Measurements from ENCODE around the gene SPTSSA. TPM values are rescaled to one million over a fixed set of nuclear protein-coding genes. Genes with fewer than 3 reads are reported as not detected.
"Not testable (repeated sequence)": the region's sequence is repeated elsewhere in the genome, so short reads cannot be mapped to it uniquely, and the experiment has no call there.

Gene SPTSSA, protein sequence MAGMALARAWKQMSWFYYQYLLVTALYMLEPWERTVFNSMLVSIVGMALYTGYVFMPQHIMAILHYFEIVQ
- 14.7 and 15.5 TPM in 2 replicates for total RNA-seq (2012; rRNA removed)

- Histone ChIP-seq H3K9me3 (replicated peaks; ENCODE audit: low read length) (no peaks in the 10 kb centered on the region), H3K27me3 (ENCODE audit: control insufficient read depth, insufficient read depth, low read length) (no peaks in the 10 kb centered on the region), H3K4me3 (ENCODE audit: low read length) (peak within 1 kb of the TSS; percentile 78), H3K4me1 (ENCODE audit: control insufficient read depth, insufficient read depth, low read length) (peaks cover 27% of the 10 kb centered on the region), H3K36me3 (ENCODE audit: insufficient read depth, low read length) (no peaks in the 10 kb centered on the region), H3K9ac (ENCODE audit: low read depth, low read length) (peak within 1 kb of the TSS; percentile 89), H3K4me2 (ENCODE audit: low read length) (peak within 1 kb of the TSS; percentile 91)
Observed at GRCh38 chr14:34462132-34462893, at the start of gene SPTSSA. SPTSSA (minus strand) TSS chr14:34462240; CDS start chr14:34462207, 33 bp downstream.

DNA sequence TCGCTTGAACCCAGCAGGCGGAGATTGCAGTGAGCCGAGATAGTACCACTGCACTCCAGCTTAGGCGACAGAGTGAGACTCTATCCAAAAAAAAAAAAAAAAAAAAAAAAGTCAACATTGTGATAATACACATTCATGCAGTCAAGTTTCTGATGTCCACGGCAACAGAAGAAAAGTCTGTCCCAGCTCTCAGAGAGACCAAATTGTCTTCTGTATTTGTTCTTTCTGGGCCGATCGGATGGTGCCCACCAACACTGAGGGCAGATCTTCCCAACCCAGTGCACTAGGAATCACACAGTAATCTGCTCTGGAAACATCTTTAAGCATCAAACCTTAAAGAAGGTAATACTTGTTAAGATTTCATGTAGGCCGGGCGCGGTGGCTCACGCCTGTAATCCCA, 45.8 kb upstream of the SPTSSA start:
- Histone ChIP-seq H3K36me3 (ENCODE audit: insufficient read depth, low read length) (no peaks in the 10 kb centered on the region), H3K9ac (ENCODE audit: low read depth, low read length) (no peak overlapping the region), H3K4me1 (ENCODE audit: control insufficient read depth, insufficient read depth, low read length) (peaks cover 6% of the 10 kb centered on the region), H3K4me2 (ENCODE audit: low read length) (no peak overlapping the region), H3K4me3 (ENCODE audit: low read length) (no peak overlapping the region), H3K27me3 (ENCODE audit: control insufficient read depth, insufficient read depth, low read length) (no peaks in the 10 kb centered on the region), H3K9me3 (replicated peaks; ENCODE audit: low read length) (no peaks in the 10 kb centered on the region)

- H3K4me3 ChIP-seq (ENCODE audit: low read length) = no peak overlapping the region
- H3K9me3 ChIP-seq (replicated peaks; ENCODE audit: low read length) = no peaks in the 10 kb centered on the region
- no peak overlapping the region for H3K9ac ChIP-seq (ENCODE audit: low read depth, low read length)
- H3K4me1 ChIP-seq (ENCODE audit: control insufficient read depth, insufficient read depth, low read length) = peaks cover 10% of the 10 kb centered on the region
- no peaks in the 10 kb centered on the region for H3K27me3 ChIP-seq (ENCODE audit: control insufficient read depth, insufficient read depth, low read length)
- no peaks in the 10 kb centered on the region for H3K36me3 ChIP-seq (ENCODE audit: insufficient read depth, low read length)
- no peak overlapping the region for H3K4me2 ChIP-seq (ENCODE audit: low read length)
Observed at GRCh38 chr14:34507459-34507858, 45.4 kb upstream of the SPTSSA start.

DNA sequence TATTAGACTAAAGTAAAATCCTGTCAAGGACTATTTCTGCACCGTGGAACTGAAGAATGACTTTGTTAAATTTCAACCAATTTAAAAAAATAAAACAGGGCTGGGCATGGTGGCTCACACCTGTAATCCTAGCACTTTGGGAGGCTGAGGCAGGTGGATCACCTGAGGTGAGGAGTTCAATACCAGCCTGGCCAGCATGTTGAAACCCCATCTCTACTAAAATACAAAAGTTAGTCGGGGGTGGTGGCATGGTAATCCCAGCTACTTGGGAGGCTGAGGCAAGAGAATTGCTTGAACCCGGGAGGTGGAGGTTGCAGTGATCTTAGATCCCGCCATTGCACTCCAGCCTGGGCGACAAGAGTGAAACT, 43.1 kb upstream of the SPTSSA start:
- H3K4me3 ChIP-seq (ENCODE audit: low read length); H3K36me3 ChIP-seq (ENCODE audit: insufficient read depth, low read length); H3K9me3 ChIP-seq (replicated peaks; ENCODE audit: low read length); H3K4me2 ChIP-seq (ENCODE audit: low read length); H3K27me3 ChIP-seq (ENCODE audit: control insufficient read depth, insufficient read depth, low read length); H3K9ac ChIP-seq (ENCODE audit: low read depth, low read length): not testable (repeated sequence)
- H3K4me1 ChIP-seq (ENCODE audit: control insufficient read depth, insufficient read depth, low read length) = peaks cover 18% of the 10 kb centered on the region

DNA sequence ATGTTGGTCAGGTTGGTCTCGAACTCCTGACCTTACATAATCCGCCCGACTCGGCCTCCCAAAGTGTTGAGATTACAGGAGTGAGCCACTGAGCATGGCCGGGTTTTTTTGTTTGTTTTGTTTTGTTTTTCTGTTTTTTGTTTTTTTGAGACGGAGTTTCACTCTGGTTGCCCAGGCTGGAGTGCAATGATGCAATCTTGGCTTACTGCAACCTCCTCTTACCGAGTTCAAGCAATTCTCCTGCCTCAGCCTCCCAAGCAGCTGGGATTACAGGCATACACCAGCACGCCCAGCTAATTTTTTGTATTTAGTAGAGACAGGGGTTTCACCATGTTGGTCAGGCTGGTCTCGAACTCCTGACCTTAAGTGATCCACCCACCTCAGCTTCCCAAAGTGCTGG, 42.0 kb upstream of the SPTSSA start:
- not testable (repeated sequence) for H3K4me3 ChIP-seq (ENCODE audit: low read length); H3K9ac ChIP-seq (ENCODE audit: low read depth, low read length)

DNA sequence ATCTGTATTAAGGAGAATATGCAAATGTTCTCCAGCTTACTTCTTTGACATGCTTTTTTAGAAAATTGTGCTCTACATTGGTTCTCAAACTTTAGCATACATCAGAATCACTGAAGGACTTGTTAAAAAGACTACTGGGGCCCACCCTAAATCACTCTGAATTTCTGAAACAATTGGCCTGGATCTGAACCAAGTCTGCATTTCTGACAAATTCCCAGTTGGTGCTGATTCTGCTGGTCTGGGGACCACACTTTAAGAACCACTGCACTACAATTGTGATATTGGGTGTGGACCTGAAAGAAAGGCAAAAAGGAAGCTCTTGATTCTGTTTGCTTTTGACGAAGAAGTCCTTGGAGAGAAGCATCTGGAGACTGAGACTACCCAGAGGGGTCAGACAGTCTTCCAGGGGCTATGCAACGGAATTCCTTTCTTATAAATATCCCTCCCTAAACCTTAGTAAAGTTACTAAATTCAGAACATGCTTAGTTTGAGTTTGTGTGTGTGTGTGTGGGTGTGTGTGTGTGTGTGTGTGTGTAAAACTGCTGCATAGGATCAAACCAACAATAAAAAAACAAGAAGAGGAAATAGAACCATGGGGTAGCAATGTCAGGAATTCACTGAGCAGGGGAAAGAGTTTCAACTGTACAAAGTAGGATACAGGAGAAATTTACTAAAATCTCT, 40.6 kb upstream of the SPTSSA start:
- H3K4me3 ChIP-seq (ENCODE audit: low read length) = no peak overlapping the region
- no peaks in the 10 kb centered on the region for H3K27me3 ChIP-seq (ENCODE audit: control insufficient read depth, insufficient read depth, low read length)
- H3K36me3 ChIP-seq (ENCODE audit: insufficient read depth, low read length) = no peaks in the 10 kb centered on the region
- H3K4me2 ChIP-seq (ENCODE audit: low read length) = peak overlapping the region; percentile 14
- H3K9me3 ChIP-seq (replicated peaks; ENCODE audit: low read length) = no peaks in the 10 kb centered on the region
- no peak overlapping the region for H3K9ac ChIP-seq (ENCODE audit: low read depth, low read length)
- H3K4me1 ChIP-seq (ENCODE audit: control insufficient read depth, insufficient read depth, low read length) = peaks cover 23% of the 10 kb centered on the region

More for the DNA sequence above, 42.0 kb upstream of the SPTSSA start:
- H3K4me2 ChIP-seq (ENCODE audit: low read length); H3K27me3 ChIP-seq (ENCODE audit: control insufficient read depth, insufficient read depth, low read length); H3K36me3 ChIP-seq (ENCODE audit: insufficient read depth, low read length); H3K9me3 ChIP-seq (replicated peaks; ENCODE audit: low read length): not testable (repeated sequence)
- H3K4me1 ChIP-seq (ENCODE audit: control insufficient read depth, insufficient read depth, low read length) = peaks cover 18% of the 10 kb centered on the region

DNA sequence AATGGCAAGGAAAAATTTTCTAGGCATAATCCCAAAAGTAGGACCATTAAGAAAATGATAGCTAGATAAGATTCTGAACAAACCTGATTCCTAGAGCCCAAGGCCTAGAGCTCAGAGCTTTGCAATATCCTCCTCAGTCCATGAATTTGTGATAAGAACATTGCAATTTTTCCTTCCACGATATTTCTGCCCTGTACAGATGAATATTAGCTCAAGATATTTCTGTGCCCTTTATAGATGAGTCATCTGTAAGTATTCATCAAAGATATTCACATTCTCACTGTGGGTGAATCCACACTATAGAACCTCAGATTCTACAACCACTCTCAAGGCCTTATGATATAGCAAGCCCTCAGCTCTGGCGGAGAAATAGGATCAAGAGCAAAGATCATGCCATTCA, 40.0 kb upstream of the SPTSSA start:
- H3K4me1 ChIP-seq (ENCODE audit: control insufficient read depth, insufficient read depth, low read length) = peaks cover 30% of the 10 kb centered on the region
- no peaks in the 10 kb centered on the region for H3K36me3 ChIP-seq (ENCODE audit: insufficient read depth, low read length)
- H3K27me3 ChIP-seq (ENCODE audit: control insufficient read depth, insufficient read depth, low read length) = no peaks in the 10 kb centered on the region
- no peaks in the 10 kb centered on the region for H3K9me3 ChIP-seq (replicated peaks; ENCODE audit: low read length)
- no peak overlapping the region for H3K4me3 ChIP-seq (ENCODE audit: low read length)
- H3K9ac ChIP-seq (ENCODE audit: low read depth, low read length) = no peak overlapping the region
- H3K4me2 ChIP-seq (ENCODE audit: low read length) = peak overlapping the region; percentile 14

GRCh38 chr14:34501004-34501580, 39.1 kb upstream of the SPTSSA start:
- Histone ChIP-seq H3K4me1 (ENCODE audit: control insufficient read depth, insufficient read depth, low read length) (peaks cover 37% of the 10 kb centered on the region), H3K36me3 (ENCODE audit: insufficient read depth, low read length) (no peaks in the 10 kb centered on the region), H3K27me3 (ENCODE audit: control insufficient read depth, insufficient read depth, low read length) (no peaks in the 10 kb centered on the region), H3K4me3 (ENCODE audit: low read length) (no peak overlapping the region), H3K9ac (ENCODE audit: low read depth, low read length) (no peak overlapping the region), H3K9me3 (replicated peaks; ENCODE audit: low read length) (no peaks in the 10 kb centered on the region), H3K4me2 (ENCODE audit: low read length) (no peak overlapping the region)

GRCh38 chr14:34498684-34499412, 36.8 kb upstream of the SPTSSA start:
- no peaks in the 10 kb centered on the region for H3K36me3 ChIP-seq (ENCODE audit: insufficient read depth, low read length)
- H3K9ac ChIP-seq (ENCODE audit: low read depth, low read length) = no peak overlapping the region
- H3K9me3 ChIP-seq (replicated peaks; ENCODE audit: low read length) = no peaks in the 10 kb centered on the region
- no peaks in the 10 kb centered on the region for H3K27me3 ChIP-seq (ENCODE audit: control insufficient read depth, insufficient read depth, low read length)
- H3K4me3 ChIP-seq (ENCODE audit: low read length) = no peak overlapping the region
- no peak overlapping the region for H3K4me2 ChIP-seq (ENCODE audit: low read length)
- peaks cover 37% of the 10 kb centered on the region for H3K4me1 ChIP-seq (ENCODE audit: control insufficient read depth, insufficient read depth, low read length)

GRCh38 chr14:34496679-34497513, 34.9 kb upstream of the SPTSSA start:
- Histone ChIP-seq H3K27me3 (ENCODE audit: control insufficient read depth, insufficient read depth, low read length) (no peaks in the 10 kb centered on the region), H3K4me2 (ENCODE audit: low read length) (peak overlapping the region; percentile 69), H3K36me3 (ENCODE audit: insufficient read depth, low read length) (no peaks in the 10 kb centered on the region), H3K4me3 (ENCODE audit: low read length) (peak overlapping the region; percentile 26), H3K9ac (ENCODE audit: low read depth, low read length) (peak overlapping the region; percentile 75), H3K4me1 (ENCODE audit: control insufficient read depth, insufficient read depth, low read length) (peaks cover 22% of the 10 kb centered on the region), H3K9me3 (replicated peaks; ENCODE audit: low read length) (no peaks in the 10 kb centered on the region)
